ENCODE results near the gene TSC2.

Gene TSC2

DNA sequence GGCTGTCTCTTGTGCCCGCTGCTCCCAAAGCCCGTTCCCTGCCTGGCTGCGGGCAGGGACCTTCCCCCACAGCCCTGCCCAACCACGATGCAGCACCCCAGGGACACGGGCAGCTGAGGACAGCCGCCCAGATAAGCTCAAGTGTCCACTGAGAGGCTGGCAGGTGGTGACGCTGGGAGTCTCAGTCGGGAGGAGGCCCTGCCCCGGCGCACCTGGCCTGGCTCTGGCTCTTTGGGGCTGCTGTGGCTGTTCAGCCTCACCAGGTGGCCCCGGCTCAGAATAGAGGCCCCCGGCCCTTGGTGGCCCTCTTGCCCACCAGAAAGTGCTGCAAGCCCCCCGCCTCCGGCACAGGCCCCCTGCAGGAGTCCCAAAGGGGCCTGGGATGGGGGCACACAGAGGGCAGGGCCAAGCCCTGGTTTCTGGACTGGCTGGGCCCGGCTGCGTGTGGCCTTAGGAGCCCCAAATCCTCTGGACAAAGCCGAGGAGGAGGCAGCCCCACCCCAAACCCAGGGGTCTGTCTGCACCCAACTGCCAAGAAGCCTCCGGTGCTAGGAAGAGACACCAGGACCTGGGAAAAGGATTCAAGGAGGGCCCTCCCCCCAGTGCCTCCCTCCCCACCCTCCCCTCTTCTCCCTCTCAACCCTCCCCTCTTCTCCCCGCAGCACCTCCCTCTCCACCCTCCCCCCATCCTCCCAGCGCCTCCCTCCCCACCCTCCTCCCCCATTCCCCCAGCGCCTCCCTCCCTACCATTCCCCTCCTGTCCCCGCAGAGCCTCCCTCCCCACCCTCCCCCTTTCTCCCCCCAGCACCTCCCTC, 5.4 kb upstream of the TSC2 start:
- in situ Hi-C loops (cut with HindIII; ENCODE audit: low sequenced_read_pairs): no loop called here

DNA sequence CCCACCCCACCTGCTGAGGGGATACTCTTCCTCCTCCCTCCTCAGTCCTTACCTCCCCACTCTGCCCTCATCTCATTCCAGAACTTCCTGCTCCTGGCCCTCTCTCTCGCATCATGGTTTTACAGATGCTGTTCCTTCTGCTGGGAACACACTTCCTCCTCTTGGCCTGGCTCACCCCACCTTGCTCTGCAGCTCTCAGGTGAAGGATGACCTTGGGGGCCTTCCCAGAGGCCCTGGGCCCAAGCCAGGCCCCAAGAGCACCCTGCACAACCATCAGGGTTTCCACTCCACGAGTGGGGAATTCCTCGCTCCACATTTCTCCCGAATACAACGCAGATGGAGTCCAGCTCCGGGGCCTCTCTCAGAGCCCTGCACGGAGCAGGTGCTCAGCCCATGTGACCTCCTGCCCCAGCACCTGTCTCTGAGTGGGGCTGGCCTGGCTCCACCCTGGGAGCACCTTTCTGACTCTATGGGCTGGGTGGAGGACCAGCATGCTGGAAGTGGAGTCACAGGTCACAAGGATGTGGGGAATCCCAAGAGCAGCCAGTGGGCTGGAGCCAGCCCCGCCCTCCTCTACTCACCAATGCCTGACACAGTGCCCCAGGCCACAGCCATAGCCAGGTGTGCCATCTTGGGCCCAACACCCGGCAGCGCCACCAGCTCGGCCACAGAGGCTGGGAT, 4.7 kb upstream of the TSC2 start:
- in situ Hi-C loops (cut with HindIII; ENCODE audit: low sequenced_read_pairs): no loop called here

GRCh38 chr16:2043667-2044451, 3.9 kb upstream of the TSC2 start:
- in situ Hi-C loops (cut with HindIII; ENCODE audit: low sequenced_read_pairs): no loop called here

DNA sequence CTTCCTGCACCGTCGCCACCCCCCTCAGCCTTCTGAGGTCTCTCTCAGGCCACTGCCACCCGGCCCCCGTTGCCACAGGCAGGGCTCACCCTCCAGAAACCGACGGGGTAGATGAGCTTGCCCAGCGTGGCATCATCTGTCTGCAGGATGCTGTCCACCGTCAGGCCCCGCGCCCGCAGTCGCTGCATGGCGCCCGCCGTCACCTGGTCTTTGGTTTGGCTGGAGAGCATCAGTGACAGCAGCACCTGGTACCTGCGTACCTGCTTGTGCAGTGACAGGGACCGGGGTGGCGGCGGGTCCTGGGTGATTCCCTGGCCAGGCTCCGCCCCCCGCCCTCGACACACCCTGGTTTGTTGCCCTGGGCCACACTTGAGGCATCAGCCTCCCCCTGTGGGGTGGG, 3.2 kb upstream of the TSC2 start:
- in situ Hi-C loops (cut with HindIII; ENCODE audit: low sequenced_read_pairs): no loop called here

- in situ Hi-C loops (cut with HindIII; ENCODE audit: low sequenced_read_pairs): no loop called here
Observed at GRCh38 chr16:2045965-2046892, 1.6 kb upstream of the TSC2 start.

DNA sequence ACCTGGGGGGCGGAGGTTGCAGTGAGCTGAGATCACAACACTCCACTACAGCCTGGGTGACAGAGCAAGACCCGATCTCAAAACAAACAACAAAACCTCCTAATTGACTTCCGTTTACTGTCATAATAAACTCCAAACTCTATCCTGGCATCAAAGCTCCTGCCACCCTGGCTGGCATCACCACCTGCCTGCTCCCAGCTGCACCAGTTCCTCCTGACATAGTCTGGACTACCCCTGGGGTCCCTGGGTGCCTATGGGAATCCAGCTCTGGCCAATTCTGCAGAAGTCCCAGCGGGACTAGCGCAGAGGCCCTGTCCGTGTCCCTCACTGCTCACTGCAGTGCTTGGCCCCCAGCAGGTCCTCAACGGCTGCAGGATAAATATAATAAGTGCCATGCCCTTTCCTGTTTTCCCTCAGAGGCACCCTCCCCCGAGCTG, 874 bp upstream of the TSC2 start:
- in situ Hi-C loops (cut with HindIII; ENCODE audit: low sequenced_read_pairs): no loop called here

DNA sequence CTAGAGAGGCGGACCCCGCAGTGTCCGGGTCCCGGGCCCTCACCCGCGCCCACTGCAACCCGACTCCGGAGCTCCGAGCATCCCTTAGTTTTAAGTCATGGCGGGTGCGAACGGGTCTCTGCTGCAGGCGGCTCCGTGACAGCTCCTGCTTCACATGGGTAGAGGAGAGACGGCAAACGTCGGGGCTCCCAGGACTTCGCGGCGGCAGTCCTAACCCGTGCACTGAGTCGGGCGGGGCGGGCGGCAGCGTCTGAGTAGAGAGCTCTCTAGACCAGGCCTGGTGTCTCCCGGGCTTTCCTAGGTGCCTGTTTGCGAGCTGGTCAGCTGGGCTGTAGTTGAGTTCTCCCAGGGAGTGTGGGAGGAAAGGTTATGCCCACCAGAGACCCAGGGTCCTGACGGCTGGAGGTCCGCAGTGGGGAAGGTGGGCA, 345 bp downstream of the TSC2 start:
- in situ Hi-C loops (cut with HindIII; ENCODE audit: low sequenced_read_pairs): no loop called here

DNA sequence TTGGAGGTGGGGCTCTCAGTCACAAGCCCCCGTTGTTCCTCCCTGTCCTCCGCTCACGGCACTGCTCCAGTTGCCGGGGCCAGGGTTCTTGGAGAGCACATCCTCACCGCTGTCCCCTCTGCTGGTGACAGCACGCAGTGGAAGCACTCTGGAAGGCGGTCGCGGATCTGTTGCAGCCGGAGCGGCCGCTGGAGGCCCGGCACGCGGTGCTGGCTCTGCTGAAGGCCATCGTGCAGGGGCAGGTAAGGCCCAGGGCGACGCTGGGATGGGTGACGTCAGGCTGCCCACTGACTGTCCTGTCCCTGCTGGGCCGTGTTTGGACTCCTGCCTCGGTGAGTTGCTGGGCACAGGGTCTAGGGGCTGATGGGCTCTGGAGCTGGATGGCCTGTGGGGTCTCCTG, 5.4 kb downstream of the TSC2 start:
- in situ Hi-C loops (cut with HindIII; ENCODE audit: low sequenced_read_pairs): no loop called here

- in situ Hi-C loops (cut with HindIII; ENCODE audit: low sequenced_read_pairs): no loop called here
Observed at GRCh38 chr16:2053897-2054296, 6.1 kb downstream of the TSC2 start.

DNA sequence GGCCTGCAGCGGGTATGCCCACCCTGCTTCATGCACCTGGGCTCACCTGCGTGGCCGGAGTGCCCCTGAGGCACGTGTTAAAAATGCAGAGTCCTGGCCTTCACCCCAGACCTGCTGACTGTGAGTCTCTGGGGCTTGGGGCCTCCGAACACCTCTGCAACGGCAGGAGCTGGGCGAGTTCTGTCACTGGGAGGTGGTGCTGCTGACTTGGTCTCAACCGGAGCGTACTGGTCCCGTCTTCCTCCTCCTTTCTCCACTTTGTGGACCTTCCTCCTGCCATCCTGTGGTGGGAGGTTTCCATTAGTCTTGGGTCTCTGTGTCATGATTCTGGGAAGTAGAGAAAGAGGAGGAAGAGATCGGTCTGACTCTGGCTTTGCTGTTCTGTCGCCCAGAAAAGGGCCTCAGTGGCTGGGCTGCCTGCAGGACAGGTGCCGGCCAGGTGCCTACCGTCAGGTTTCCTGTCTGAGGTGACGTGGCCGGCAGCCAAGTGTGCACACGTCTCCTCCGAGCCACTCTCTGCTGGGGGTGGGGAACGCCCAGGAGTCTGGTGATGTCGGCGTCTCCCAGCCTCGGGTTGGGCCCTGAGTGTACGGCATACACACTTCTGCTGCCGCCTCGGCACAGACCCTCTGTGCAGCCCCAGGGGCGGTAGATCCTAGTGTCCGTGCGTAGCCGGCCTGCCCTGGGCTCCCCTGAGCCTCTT, 6.9 kb downstream of the TSC2 start:
- in situ Hi-C loops (cut with HindIII; ENCODE audit: low sequenced_read_pairs): no loop called here

DNA sequence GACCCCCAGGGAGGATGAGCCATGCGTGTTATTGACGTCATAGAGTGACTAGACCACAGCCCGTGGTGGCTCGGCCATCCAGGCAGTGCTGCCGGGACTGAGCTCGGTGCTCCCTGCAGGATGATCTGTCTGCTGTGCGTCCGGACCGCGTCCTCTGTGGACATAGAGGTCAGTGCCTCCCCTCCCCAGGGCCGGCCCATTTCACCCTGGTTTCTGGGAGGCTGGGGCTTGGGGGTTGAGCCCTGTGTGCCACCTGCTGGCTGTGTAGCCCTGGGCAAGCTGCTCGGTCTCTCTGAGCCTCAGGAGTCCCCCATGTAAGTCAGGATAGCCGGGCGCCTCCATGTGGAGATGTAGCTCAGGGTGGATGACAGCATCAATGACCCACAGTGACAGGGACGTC, 8.3 kb downstream of the TSC2 start:
- in situ Hi-C loops (cut with HindIII; ENCODE audit: low sequenced_read_pairs): no loop called here

DNA sequence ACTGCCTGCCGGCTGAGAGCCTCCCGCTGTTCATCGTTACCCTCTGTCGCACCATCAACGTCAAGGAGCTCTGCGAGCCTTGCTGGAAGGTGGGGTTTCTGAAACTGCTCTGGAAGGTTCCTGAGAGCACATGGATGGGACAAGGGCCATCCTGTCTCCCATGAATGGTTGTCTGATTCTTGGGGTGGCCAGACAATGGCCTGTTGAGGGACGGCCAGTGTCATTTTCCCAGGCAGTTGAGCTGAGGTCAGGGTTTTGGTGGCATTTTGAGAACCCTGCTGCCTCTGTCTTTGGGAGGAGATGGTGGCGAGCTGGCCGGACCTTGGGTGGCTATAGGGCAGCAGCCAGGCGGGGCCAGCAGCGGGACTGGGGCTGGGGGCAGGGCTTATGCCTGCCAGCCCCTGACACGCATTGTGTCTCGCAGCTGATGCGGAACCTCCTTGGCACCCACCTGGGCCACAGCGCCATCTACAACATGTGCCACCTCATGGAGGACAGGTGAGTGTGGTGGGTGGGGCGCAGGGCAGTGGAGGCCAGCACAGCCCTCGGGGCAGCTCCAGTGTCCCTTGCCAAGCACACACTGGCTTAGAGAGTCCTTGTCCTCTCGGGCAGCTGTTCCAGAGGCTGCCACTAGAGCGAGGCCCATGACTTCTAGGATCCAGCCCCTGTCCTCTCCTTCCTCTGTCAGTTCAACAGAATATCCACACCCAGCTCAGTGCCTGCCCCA, 9.1 kb downstream of the TSC2 start:
- in situ Hi-C loops (cut with HindIII; ENCODE audit: low sequenced_read_pairs): no loop called here

GRCh38 chr16:2057438-2057837, 9.7 kb downstream of the TSC2 start:
- in situ Hi-C loops (cut with HindIII; ENCODE audit: low sequenced_read_pairs): no loop called here

DNA sequence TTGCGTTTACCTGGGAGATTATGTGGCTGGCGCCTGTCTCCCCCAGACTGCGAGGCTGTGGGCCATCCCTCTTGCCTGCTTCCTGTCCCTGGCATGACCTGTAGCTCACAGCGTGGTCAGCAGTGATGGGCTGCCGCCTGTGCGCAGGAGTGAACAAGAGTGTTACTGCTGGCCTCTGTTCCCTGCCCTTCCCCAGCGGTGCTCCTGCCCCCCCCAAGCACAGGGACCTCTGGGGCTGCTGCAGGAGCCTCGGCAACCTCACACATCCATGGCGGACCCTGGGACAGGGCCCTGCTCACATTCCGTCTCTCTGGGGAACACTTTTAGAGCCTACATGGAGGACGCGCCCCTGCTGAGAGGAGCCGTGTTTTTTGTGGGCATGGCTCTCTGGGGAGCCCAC, 10.6 kb downstream of the TSC2 start:
- in situ Hi-C loops (cut with HindIII; ENCODE audit: low sequenced_read_pairs): no loop called here

DNA sequence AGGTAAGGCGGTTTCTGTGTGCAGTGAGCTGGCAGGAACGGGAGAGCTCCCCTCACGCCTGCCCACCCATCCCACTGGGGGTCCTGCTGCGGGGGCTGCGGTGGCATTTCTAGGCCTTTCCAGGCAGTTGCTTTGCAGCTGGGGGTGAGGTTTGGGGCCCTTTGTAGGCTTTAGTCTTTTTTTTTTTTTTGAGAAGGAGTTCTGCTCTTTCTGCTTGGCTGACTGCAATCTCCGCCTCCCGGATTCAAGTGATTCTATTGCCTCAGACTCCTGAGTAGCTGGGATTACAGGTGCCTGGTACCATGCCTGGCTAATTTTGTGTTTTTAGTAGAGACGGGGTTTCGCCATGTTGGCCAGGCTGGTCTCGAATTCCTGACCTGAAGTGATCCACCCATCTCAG, 11.1 kb downstream of the TSC2 start:
- in situ Hi-C loops (cut with HindIII; ENCODE audit: low sequenced_read_pairs): no loop called here

- in situ Hi-C loops (cut with HindIII; ENCODE audit: low sequenced_read_pairs): no loop called here
Observed at GRCh38 chr16:2060346-2060745, 12.6 kb downstream of the TSC2 start.

DNA sequence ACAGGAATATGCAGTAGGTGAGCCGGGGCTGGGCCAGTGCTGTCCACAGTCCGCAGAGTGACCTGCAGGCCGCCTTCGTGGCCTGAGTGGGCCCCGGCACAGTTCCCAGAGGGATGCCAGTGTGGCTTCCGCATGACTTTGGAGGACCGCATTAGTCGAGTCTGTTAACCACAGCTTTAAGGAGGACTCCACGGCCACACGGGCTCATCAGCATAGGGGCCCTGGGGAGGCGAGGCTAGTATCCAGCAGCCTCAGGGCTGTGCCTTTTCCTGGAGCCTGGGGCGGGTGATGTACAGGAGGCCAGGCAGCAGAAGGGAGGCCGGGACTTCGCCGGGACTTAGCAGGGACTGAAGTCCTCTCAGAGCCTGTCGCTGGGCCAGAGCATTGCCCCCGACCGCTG, 13.2 kb downstream of the TSC2 start:
- in situ Hi-C loops (cut with HindIII; ENCODE audit: low sequenced_read_pairs): no loop called here

DNA sequence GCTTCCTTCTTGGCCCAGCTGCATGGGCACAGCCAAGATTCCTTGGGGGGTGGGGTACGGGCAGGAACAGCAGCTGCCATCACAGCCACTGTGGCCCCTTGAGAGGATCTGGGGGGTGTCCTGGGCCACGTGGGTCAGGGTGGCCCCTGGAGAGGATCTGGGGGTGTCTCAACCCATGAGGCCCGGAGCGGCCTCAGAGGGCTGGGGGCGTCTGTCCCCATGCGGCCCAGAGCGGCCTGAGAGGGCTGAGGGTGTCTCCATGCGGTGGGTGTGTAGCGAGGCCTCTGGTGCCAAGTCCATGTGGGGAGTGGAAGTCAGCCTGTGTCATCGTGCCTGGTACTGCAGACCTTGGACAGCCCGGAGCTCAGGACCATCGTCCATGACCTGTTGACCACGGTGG, 13.7 kb downstream of the TSC2 start:
- in situ Hi-C loops (cut with HindIII; ENCODE audit: low sequenced_read_pairs): no loop called here

DNA sequence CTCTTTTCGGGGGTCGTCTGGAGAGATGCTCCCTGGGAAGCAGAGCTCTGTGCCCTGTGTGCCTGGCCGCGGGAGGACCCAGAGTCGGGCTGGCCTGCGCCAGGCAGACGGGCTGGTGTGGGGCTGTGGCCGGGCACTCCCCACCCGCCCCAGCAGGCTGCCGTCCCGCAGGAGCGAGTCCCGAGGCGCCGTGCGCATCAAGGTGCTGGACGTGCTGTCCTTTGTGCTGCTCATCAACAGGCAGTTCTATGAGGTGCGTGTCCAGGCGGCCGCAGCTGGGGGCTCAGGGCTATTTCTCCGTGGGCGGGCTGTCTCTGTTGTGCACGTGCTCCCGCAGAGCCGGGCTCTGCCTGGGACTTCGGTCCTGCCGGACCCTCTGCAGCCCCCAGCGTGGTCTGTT, 15.0 kb downstream of the TSC2 start:
- in situ Hi-C loops (cut with HindIII; ENCODE audit: low sequenced_read_pairs): no loop called here
